Heart left ventricle (tissue), 13 donors: ENCODE results near the gene OCEL1.

Experiments
- POLR2A ChIP-seq, 2 donors: fragments of 450-650 bp; IDR thresholded peaks; one replicate each; pipeline ENCODE4 v1.6.1; 2017; ENCODE audit warnings: antibody characterized with exemption in 2 of 2, mild to moderate bottlenecking in 2 of 2, moderate library complexity in 2 of 2
- TF ChIP-seq, protein P1 (sequence below), 12 donors: fragments of 200-600 bp; sonication (generic) in 4 of 12; IDR thresholded peaks; one replicate each; pipeline versions ENCODE4 v1.5.0 to v1.8.0; 2018 to 2022; ENCODE audit warnings: antibody characterized with exemption in 12 of 12, mild to moderate bottlenecking in 5 of 12
- donor health status: ischemic (EF 13 %, LVEDD 7.1; RV severe dilation, severe dysfunction).
- donor health status: DM: no; HTN: yes; CAD: no.
- donor health status: DM: no; HTN: no; CAD: no.
- donor health status: ischemic (EF 25% LVEDD 6.9; RV normal size, moderate dysfunction).
- donor health status: ischemic (EF 25% LVEDD 5.7; RV mildly dilated, moderate dysfunction).
- donor health status: ischemic (EF 35%, LVEDD 5.7; RV mildly dilated, moderate dysfunction).
- donor health status: nonischemic (EF 11% LVEDD 7.7; RV severe dilation, severe dysfunction).
- donor health status: DM: yes; HTN: yes; CAD: no.
- donor health status: PGD.
- donor health status: ischemic (EF 29% LVEDD 5.4; RV normal size, mild dysfunction).
- donor health status: nonischemic (EF 23%, LVEDD 6.1; RV moderate dilation, normal function).

DNA sequence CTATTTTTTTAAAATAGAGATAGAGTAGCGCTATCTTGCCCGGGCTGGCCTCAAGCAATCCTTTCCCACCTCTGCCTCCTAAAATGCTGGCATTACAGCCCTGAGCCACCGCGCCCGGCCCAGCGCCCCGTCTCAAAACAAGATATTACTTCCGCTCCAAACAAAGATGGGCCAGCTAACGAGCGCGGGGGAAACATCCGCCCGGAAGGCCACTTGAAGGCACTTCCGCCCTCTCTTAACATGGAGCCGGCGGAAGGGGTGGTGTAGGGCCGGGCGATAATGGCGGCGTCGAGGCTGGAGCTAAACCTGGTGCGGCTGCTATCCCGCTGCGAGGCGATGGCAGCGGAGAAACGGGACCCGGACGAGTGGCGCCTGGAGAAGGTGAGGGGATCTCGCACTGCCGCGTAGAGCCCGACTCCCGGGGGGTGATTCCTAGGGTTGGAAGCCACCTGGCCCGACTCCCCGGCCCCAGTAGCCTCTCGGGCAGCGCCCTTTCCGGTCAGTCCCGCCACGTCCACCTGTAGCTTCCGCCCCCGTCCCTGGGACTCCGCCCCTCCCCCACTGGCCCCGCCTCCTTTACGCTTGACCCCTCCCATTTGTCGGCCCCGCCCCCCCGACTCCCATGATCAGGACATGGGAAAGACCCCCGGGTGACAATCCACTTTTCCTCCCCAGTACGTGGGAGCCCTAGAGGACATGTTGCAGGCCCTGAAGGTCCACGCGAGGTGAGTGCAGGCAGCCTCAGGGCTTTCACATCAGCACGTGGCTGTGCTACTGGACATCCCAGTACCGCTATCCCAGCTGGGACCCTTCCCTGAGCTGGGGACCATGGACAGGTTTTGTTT lies 10.7 kb upstream of the OCEL1 start, which contains the start of gene USE1:
- TF ChIP-seq, protein P1, sequence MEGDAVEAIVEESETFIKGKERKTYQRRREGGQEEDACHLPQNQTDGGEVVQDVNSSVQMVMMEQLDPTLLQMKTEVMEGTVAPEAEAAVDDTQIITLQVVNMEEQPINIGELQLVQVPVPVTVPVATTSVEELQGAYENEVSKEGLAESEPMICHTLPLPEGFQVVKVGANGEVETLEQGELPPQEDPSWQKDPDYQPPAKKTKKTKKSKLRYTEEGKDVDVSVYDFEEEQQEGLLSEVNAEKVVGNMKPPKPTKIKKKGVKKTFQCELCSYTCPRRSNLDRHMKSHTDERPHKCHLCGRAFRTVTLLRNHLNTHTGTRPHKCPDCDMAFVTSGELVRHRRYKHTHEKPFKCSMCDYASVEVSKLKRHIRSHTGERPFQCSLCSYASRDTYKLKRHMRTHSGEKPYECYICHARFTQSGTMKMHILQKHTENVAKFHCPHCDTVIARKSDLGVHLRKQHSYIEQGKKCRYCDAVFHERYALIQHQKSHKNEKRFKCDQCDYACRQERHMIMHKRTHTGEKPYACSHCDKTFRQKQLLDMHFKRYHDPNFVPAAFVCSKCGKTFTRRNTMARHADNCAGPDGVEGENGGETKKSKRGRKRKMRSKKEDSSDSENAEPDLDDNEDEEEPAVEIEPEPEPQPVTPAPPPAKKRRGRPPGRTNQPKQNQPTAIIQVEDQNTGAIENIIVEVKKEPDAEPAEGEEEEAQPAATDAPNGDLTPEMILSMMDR (IDR thresholded peaks at IDR 0.05): no peak
- peak in 1 of 2 donors; percentile 55 for TF ChIP-seq POLR2A (IDR thresholded peaks at IDR 0.05)
